SH-SY5Y (cell line): ENCODE data around the gene RFXAP.

Experiments used
- GATA2 ChIP-seq: IDR thresholded peaks from 2 replicates; pipeline ENCODE4 v1.6.1; 2011; ENCODE audit warnings: mild to moderate bottlenecking, low read depth, low read length
- GATA3 ChIP-seq: IDR thresholded peaks from 2 replicates; pipeline ENCODE4 v1.6.1; 2011; ENCODE audit warnings: low read depth, mild to moderate bottlenecking, low read length, moderate library complexity

- TF ChIP-seq GATA2 (no peak), GATA3 (no peak)
These were observed 46.2 kb downstream of the RFXAP start for GRCh38 chr13:36865265-36865664.
